OCI-LY7 (cell line): ENCODE results near the gene ABCA8.

ENCODE experiments used
- EZH2phosphoT487 ChIP-seq: fragments of 200-600 bp; sonication (generic); IDR thresholded peaks from 2 replicates; pipeline ENCODE4 v1.6.1; 2018; ENCODE audit warnings: low read depth, borderline replicate concordance, mild to moderate bottlenecking, mixed run types, antibody characterized with exemption, low read length, moderate library complexity, mixed read lengths
- TF ChIP-seq, protein P1 (sequence below): fragments of 200-600 bp; sonication (generic); conservative IDR thresholded peaks from 2 replicates; pipeline ENCODE4 v1.5.1; 2014; ENCODE audit warnings: mild to moderate bottlenecking, antibody characterized with exemption, low read length, moderate library complexity, mixed read lengths

DNA sequence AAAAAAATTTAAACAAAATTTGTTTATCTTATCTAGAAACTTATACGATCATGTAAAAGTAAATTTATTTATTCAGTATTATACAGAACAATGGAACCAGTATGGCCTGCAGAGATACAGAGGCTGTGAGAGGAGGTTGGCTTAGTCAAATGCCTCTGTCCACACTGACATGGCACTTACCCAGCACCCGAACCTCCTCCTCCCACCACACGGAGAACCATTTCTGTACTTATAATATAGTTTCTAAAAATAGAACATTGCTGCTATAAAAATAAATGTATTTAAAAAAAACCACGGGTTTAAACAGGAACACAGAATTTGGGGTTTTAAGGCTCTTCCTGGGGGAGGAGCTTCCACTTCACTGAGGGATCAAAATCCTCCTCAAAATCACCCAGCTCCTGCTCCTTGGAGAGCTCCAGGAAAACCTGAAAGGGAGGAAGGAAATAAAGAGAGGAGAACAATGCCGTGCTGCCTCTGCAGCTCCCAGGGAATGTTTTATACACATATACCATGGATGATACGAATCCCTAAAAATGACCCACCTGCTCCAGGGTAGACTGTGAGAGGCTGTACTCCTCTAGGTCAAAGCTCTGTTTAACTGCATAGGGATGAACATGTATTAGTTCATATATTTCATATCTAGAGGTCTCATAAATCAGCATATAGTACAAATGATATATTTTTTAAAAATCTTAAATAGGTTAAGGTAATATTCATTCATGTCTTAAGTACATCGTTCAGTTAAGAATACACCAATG lies 87.3 kb downstream of the ABCA8 start:
- TF ChIP-seq, protein P1, sequence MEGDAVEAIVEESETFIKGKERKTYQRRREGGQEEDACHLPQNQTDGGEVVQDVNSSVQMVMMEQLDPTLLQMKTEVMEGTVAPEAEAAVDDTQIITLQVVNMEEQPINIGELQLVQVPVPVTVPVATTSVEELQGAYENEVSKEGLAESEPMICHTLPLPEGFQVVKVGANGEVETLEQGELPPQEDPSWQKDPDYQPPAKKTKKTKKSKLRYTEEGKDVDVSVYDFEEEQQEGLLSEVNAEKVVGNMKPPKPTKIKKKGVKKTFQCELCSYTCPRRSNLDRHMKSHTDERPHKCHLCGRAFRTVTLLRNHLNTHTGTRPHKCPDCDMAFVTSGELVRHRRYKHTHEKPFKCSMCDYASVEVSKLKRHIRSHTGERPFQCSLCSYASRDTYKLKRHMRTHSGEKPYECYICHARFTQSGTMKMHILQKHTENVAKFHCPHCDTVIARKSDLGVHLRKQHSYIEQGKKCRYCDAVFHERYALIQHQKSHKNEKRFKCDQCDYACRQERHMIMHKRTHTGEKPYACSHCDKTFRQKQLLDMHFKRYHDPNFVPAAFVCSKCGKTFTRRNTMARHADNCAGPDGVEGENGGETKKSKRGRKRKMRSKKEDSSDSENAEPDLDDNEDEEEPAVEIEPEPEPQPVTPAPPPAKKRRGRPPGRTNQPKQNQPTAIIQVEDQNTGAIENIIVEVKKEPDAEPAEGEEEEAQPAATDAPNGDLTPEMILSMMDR, result no peak
- no peak for TF ChIP-seq EZH2phosphoT487
